ENCODE measurements around the gene STIL. TPM values are rescaled to one million over a fixed set of nuclear protein-coding genes. Genes with fewer than 3 reads are reported as not detected.

The STIL gene
- total and polyA plus RNA-seq, 2 of the 13 experiments (the other 11 are each of a cell fraction or from before 2014, with no cell fraction given) = 13.7 to 18.6 TPM

DNA sequence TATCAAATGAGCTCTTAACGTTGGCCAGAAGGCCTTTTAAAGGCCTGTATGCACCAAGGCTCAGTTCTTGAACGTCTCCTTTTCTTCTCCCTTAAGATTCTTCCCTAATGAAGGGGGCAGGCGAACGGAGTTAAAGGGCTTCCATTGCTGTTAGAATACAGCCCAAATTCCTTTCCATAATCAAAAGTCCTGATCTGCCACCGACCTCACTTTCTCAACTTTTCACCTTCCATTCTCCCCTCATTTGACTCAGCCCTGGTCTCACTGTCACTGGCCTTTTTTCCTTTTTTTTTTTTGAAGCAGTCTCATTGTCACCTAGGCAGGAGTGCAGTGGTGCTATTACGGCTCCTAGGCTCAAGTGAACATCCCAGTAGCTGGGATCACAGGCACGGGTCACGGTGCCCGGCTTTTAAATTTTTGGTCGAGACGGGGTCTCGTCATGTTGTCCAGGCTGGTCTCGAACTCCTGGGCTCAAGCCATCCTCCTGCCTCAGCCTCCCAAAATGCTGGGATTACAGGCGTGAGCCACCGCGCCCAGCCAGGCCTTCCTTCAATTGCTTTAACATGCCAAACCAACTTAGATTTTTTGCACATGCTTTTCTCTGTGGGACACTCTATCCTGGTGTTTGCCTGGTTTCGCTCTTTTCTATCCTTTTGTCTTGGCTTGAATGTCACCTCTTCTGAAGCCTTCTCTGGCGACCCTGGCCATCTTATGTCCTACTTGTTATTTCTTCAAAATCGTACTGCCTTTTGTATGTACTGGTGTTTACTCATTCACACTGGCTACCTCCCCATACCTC, 19.0 kb upstream of the STIL start (continued):
- TF ChIP-seq, protein P1, sequence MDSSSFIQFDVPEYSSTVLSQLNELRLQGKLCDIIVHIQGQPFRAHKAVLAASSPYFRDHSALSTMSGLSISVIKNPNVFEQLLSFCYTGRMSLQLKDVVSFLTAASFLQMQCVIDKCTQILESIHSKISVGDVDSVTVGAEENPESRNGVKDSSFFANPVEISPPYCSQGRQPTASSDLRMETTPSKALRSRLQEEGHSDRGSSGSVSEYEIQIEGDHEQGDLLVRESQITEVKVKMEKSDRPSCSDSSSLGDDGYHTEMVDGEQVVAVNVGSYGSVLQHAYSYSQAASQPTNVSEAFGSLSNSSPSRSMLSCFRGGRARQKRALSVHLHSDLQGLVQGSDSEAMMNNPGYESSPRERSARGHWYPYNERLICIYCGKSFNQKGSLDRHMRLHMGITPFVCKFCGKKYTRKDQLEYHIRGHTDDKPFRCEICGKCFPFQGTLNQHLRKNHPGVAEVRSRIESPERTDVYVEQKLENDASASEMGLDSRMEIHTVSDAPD (CRISPR knock-in tag; IDR thresholded peaks at IDR 0.05) = no peak
- TF ChIP-seq RFXANK (CRISPR knock-in tag; IDR thresholded peaks at IDR 0.05) (no peak), DPF2 (CRISPR knock-in tag; IDR thresholded peaks at IDR 0.05; ENCODE audit: borderline replicate concordance, low read depth) (no peak), CEBPZ (IDR thresholded peaks at IDR 0.05; ENCODE audit: low read length) (no peak), BRD4 (CRISPR knock-in tag; IDR thresholded peaks at IDR 0.05) (0 out of 2 replicates have a peak, but pooled peaks have one; percentile 10), SMAD3 (CRISPR knock-in tag; IDR thresholded peaks at IDR 0.05) (no peak), CBX5 (CRISPR knock-in tag; IDR thresholded peaks at IDR 0.05; ENCODE audit: borderline replicate concordance) (no peak), SP1 (IDR thresholded peaks at IDR 0.05) (no peak), SP1 (CRISPR knock-in tag; IDR thresholded peaks at IDR 0.05) (no peak), SP4 (CRISPR knock-in tag; IDR thresholded peaks at IDR 0.05) (no peak), MXD1 (CRISPR knock-in tag; IDR thresholded peaks at IDR 0.05) (no peak), ZBTB38 (CRISPR knock-in tag; IDR thresholded peaks at IDR 0.05) (peak; percentile 25; the same call in 1 of the 2 replicates)
- TF ChIP-seq, protein P2, sequence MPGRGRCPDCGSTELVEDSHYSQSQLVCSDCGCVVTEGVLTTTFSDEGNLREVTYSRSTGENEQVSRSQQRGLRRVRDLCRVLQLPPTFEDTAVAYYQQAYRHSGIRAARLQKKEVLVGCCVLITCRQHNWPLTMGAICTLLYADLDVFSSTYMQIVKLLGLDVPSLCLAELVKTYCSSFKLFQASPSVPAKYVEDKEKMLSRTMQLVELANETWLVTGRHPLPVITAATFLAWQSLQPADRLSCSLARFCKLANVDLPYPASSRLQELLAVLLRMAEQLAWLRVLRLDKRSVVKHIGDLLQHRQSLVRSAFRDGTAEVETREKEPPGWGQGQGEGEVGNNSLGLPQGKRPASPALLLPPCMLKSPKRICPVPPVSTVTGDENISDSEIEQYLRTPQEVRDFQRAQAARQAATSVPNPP (CRISPR knock-in tag; IDR thresholded peaks at IDR 0.05) = 0 out of 2 replicates have a peak, but pooled peaks have one; percentile 60
- TF ChIP-seq, protein P3, sequence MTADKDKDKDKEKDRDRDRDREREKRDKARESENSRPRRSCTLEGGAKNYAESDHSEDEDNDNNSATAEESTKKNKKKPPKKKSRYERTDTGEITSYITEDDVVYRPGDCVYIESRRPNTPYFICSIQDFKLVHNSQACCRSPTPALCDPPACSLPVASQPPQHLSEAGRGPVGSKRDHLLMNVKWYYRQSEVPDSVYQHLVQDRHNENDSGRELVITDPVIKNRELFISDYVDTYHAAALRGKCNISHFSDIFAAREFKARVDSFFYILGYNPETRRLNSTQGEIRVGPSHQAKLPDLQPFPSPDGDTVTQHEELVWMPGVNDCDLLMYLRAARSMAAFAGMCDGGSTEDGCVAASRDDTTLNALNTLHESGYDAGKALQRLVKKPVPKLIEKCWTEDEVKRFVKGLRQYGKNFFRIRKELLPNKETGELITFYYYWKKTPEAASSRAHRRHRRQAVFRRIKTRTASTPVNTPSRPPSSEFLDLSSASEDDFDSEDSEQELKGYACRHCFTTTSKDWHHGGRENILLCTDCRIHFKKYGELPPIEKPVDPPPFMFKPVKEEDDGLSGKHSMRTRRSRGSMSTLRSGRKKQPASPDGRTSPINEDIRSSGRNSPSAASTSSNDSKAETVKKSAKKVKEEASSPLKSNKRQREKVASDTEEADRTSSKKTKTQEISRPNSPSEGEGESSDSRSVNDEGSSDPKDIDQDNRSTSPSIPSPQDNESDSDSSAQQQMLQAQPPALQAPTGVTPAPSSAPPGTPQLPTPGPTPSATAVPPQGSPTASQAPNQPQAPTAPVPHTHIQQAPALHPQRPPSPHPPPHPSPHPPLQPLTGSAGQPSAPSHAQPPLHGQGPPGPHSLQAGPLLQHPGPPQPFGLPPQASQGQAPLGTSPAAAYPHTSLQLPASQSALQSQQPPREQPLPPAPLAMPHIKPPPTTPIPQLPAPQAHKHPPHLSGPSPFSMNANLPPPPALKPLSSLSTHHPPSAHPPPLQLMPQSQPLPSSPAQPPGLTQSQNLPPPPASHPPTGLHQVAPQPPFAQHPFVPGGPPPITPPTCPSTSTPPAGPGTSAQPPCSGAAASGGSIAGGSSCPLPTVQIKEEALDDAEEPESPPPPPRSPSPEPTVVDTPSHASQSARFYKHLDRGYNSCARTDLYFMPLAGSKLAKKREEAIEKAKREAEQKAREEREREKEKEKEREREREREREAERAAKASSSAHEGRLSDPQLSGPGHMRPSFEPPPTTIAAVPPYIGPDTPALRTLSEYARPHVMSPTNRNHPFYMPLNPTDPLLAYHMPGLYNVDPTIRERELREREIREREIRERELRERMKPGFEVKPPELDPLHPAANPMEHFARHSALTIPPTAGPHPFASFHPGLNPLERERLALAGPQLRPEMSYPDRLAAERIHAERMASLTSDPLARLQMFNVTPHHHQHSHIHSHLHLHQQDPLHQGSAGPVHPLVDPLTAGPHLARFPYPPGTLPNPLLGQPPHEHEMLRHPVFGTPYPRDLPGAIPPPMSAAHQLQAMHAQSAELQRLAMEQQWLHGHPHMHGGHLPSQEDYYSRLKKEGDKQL (CRISPR knock-in tag; IDR thresholded peaks at IDR 0.05; ENCODE audit: low read depth) = no peak
- TF ChIP-seq, protein P4, sequence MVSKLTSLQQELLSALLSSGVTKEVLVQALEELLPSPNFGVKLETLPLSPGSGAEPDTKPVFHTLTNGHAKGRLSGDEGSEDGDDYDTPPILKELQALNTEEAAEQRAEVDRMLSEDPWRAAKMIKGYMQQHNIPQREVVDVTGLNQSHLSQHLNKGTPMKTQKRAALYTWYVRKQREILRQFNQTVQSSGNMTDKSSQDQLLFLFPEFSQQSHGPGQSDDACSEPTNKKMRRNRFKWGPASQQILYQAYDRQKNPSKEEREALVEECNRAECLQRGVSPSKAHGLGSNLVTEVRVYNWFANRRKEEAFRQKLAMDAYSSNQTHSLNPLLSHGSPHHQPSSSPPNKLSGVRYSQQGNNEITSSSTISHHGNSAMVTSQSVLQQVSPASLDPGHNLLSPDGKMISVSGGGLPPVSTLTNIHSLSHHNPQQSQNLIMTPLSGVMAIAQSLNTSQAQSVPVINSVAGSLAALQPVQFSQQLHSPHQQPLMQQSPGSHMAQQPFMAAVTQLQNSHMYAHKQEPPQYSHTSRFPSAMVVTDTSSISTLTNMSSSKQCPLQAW (CRISPR knock-in tag; IDR thresholded peaks at IDR 0.05) = no peak

Data from HepG2 (cell line).